GM06990 (cell line): ENCODE measurements around the gene HIVEP3.
"Not testable (repeated sequence)": the region's sequence is repeated elsewhere in the genome, so short reads cannot be mapped to it uniquely, and the experiment has no call there.

Source experiments
- DNase-seq: peaks from one replicate; pipeline ENCODE4 v3.0.0-alpha.2; 2011; ENCODE audit not compliant: insufficient read length; ENCODE audit errors: extremely low read depth
- H3K27me3 ChIP-seq: replicated peaks from 2 replicates; pipeline ENCODE4 v1.6.0; 2011; ENCODE audit warnings: low read length; ENCODE audit not compliant: control insufficient read depth, insufficient read depth
- H3K36me3 ChIP-seq: 2 replicates; pipeline ENCODE4 v1.5.1; 2011; ENCODE audit warnings: low read length; ENCODE audit not compliant: control insufficient read depth, insufficient read depth
- H3K4me3 ChIP-seq: replicated peaks from 2 replicates; pipeline ENCODE4 v1.5.1; 2011; ENCODE audit warnings: low read depth, mild to moderate bottlenecking, control low read depth, low read length
- CTCF ChIP-seq: IDR thresholded peaks from 2 replicates; pipeline ENCODE4 v1.5.1; 2011; ENCODE audit warnings: low read length, control low read depth, mild to moderate bottlenecking, inconsistent platforms; ENCODE audit not compliant: insufficient read depth, poor library complexity, severe bottlenecking

HIVEP3 gene

GRCh38 chr1:41933106-41933505 is 14.4 kb upstream of the HIVEP3 start:
- no peak for DNase-seq
- TF ChIP-seq CTCF = no peak
- Histone ChIP-seq H3K36me3 (no peaks in the 10 kb centered on the region), H3K4me3 (no peak overlapping the region), H3K27me3 (no peaks in the 10 kb centered on the region)

- no peaks in the 10 kb centered on the region for H3K27me3 ChIP-seq
- DNase-seq = no peak
- no peak overlapping the region for H3K4me3 ChIP-seq
- no peak for TF ChIP-seq CTCF
- no peaks in the 10 kb centered on the region for H3K36me3 ChIP-seq
Observed at GRCh38 chr1:41931578-41931977, 12.9 kb upstream of the HIVEP3 start.

GRCh38 chr1:41927118-41927517 is 8.4 kb upstream of the HIVEP3 start:
- no peak overlapping the region for H3K4me3 ChIP-seq
- H3K27me3 ChIP-seq = no peaks in the 10 kb centered on the region
- no peak for TF ChIP-seq CTCF
- no peak for DNase-seq
- H3K36me3 ChIP-seq = no peaks in the 10 kb centered on the region

GRCh38 chr1:41925712-41926111 is 7.0 kb upstream of the HIVEP3 start:
- DNase-seq = no peak
- H3K36me3 ChIP-seq = no peaks in the 10 kb centered on the region
- TF ChIP-seq CTCF = no peak
- H3K27me3 ChIP-seq = no peaks in the 10 kb centered on the region
- no peak overlapping the region for H3K4me3 ChIP-seq

- TF ChIP-seq CTCF = no peak
Observed at GRCh38 chr1:41924911-41925310, 6.2 kb upstream of the HIVEP3 start.

GRCh38 chr1:41921271-41921670 is 2.5 kb upstream of the HIVEP3 start:
- not testable (repeated sequence) for DNase-seq, H3K27me3 ChIP-seq, H3K4me3 ChIP-seq, H3K36me3 ChIP-seq

More at GRCh38 chr1:41924911-41925310, 6.2 kb upstream of the HIVEP3 start:
- DNase-seq = no peak
- no peaks in the 10 kb centered on the region for H3K36me3 ChIP-seq
- no peaks in the 10 kb centered on the region for H3K27me3 ChIP-seq
- no peak overlapping the region for H3K4me3 ChIP-seq
